ENCODE results near the gene CPXM1.

CPXM1 gene

DNA sequence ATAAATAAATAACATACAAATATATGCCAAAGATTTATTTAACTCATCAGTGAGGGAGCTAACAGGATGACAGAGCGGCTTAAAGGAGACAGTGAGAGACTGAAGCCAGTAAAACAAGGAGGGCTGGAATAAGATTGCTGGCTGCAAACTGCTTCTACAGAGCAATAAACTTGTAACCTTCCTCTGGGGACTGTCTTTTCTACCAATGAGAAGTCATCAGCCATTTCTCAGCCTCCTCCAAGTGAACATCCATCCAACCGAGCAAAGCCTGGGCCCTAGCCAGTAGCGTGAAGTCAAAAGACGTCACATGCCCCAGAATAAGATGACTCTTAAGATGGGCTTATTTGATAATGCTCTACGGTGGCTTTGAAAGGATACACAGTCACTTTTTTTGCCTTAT, 42.5 kb downstream of the CPXM1 start:
- TF ChIP-seq CTCF (conservative IDR thresholded peaks at IDR 0.05; ENCODE audit: low read depth, low read length): no peak
- no peak overlapping the region for H3K4me3 ChIP-seq (ENCODE audit: low read length)
- no peak for DNase-seq (ENCODE audit: low read depth)

DNA sequence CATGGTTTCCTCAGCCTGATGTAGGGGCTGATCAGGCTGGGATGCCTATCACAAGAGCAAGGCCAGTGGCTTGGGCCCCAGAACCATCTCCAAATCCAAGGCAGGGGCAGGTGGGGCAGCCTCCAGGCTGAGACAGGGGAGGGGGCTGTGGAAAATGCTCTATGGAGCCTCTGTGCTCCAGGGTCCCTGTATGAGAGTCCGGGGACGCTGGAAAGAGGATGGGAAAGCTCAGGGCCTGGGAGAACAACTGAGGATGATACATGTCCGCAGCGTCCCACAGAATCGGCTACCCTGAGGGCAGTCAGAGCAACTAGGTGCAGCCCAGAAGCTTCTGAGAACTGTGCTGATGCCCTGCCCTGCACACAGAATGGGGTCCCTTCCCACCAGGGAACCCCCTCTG, 43.4 kb downstream of the CPXM1 start:
- no peak for DNase-seq (ENCODE audit: low read depth)
- no peak overlapping the region for H3K4me3 ChIP-seq (ENCODE audit: low read length)
- TF ChIP-seq CTCF (conservative IDR thresholded peaks at IDR 0.05; ENCODE audit: low read depth, low read length): no peak

DNA sequence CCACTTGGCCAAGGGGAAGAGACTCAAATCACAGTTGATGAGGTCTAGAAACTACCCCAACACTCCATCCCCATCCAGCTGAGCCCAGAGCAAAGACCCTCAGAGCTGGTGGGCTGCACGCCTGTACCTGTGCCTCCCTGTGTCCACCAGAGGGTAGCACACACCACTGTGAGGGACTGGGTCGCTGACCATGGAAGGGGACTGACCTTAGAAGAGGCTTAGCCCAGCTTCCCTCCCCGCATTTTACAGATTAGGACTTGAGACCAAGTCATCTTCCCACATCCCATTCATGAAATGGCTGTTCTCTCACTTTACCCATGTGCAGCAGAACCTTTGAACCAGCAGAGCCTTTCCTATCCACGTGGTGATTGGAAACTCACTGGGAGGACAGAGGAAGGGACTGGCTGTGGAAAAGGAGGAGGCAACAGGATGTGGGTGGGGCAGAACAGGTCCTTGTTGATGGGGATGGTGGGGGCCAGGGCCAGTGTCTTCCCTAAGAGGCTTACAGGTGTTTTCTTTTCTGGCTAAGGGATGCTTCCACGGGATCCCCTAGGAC, 44.3 kb downstream of the CPXM1 start:
- H3K4me3 ChIP-seq (ENCODE audit: low read length): no peak overlapping the region
- peak; percentile 6 for DNase-seq (ENCODE audit: low read depth)
- peak; percentile 85 for TF ChIP-seq CTCF (conservative IDR thresholded peaks at IDR 0.05; ENCODE audit: low read depth, low read length)

- TF ChIP-seq CTCF (conservative IDR thresholded peaks at IDR 0.05; ENCODE audit: low read depth, low read length): no peak
- no peak for DNase-seq (ENCODE audit: low read depth)
- H3K4me3 ChIP-seq (ENCODE audit: low read length): no peak overlapping the region
Observed at GRCh38 chr20:2755451-2756055, 44.9 kb downstream of the CPXM1 start.

- TF ChIP-seq CTCF (conservative IDR thresholded peaks at IDR 0.05; ENCODE audit: low read depth, low read length): no peak
- no peak for DNase-seq (ENCODE audit: low read depth)
- no peak overlapping the region for H3K4me3 ChIP-seq (ENCODE audit: low read length)
Observed at GRCh38 chr20:2754424-2754823, 46.0 kb downstream of the CPXM1 start.

DNA sequence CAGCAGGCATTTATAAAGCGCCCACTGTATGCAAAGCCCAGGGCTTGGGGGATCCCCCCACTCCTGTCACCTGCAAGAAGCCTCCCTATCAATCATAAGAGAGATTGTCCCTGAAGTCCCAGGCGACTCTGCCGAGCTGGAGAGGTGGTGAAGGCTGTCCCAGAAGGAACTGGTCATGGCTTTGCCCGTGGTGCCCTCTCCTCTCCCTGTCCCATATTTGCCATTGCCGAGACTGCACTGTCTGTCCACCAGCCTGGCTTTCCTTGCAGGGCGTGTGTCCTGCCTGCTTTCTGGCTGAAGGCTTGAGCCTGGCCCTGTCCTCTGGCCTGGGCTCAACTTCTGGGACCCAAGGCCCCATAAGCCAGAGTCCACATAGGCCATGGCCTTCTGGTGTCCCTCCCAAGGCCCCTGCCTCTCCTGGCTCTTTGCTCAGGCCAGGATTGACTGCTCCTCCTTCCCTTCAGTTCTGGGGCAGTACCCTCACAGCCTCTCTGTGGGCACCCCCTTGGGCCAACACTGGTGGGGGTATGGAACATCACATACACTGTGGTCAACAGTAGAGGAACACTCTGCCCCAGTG, 46.9 kb downstream of the CPXM1 start:
- no peak overlapping the region for H3K4me3 ChIP-seq (ENCODE audit: low read length)
- DNase-seq (ENCODE audit: low read depth): no peak
- TF ChIP-seq CTCF (conservative IDR thresholded peaks at IDR 0.05; ENCODE audit: low read depth, low read length): no peak
